IMR-90 (cell line): ENCODE results near the gene GPR160. TPM values are rescaled to one million over a fixed set of nuclear protein-coding genes. Genes with fewer than 3 reads are reported as not detected.

Experiments used
- ATAC-seq: fragments of 200-7000 bp; cut with Tn5 transposase; 2 replicates; pipeline ENCODE4 v1.9.1; 2020; ENCODE audit warnings: low read depth, mild to moderate bottlenecking, moderate library complexity
- BruUV-seq: library from RNA; stranded (reverse); fragments of 400-500 nt; replicated peaks from 2 replicates; lab custom pipeline; 2021; lab: Mats Ljungman, UMichigan
- CTCF ChIA-PET: fragments of 300-600 bp; formaldehyde crosslinking; extraction: SDS; loops from one replicate; lab custom pipeline; 2021; ENCODE audit warnings: antibody characterized with exemption; lab: Yijun Ruan, JAX
- POLR2A ChIA-PET: fragments of 300-600 bp; sonication (Branson Sonifier 250); formaldehyde crosslinking; loops from one replicate; lab custom pipeline; 2022; ENCODE audit warnings: antibody characterized with exemption; ENCODE audit not compliant: unreplicated experiment; lab: Charles Lee
- DNase-seq: peaks from one replicate; pipeline ENCODE4 v3.0.0; 2013
- H2AFZ ChIP-seq: replicated peaks from 2 replicates; pipeline ENCODE3; 2013; ENCODE audit warnings: low read length, mild to moderate bottlenecking; ENCODE audit not compliant: poor library complexity
- H2AK5ac ChIP-seq: 2 replicates; pipeline ENCODE4 v1.6.1; 2013; ENCODE audit warnings: low read depth, low read length, inconsistent platforms
- H2AK9ac ChIP-seq: replicated peaks from 2 replicates; pipeline ENCODE3; 2013; ENCODE audit warnings: mild to moderate bottlenecking, low read depth, low read length, moderate library complexity; ENCODE audit not compliant: poor library complexity
- H2BK120ac ChIP-seq: 2 replicates; pipeline ENCODE4 v1.6.1; 2013; ENCODE audit warnings: low read depth, low read length, inconsistent platforms
- H2BK15ac ChIP-seq: 3 replicates; pipeline ENCODE4 v1.6.1; 2013; ENCODE audit warnings: low read depth, low read length, inconsistent platforms
- H2BK20ac ChIP-seq: 2 replicates; pipeline ENCODE4 v1.6.1; 2013; ENCODE audit warnings: low read depth, mild to moderate bottlenecking, inconsistent platforms, low read length, moderate library complexity
- H2BK5ac ChIP-seq: 2 replicates; pipeline ENCODE4 v1.6.1; 2013; ENCODE audit warnings: mild to moderate bottlenecking, low read depth, low read length, inconsistent platforms; ENCODE audit not compliant: poor library complexity, severe bottlenecking
- H3K14ac ChIP-seq: replicated peaks from 2 replicates; pipeline ENCODE4 v1.6.1; 2013; ENCODE audit warnings: low read depth, low read length, inconsistent platforms
- H3K18ac ChIP-seq: 2 replicates; pipeline ENCODE4 v1.6.1; 2013; ENCODE audit warnings: low read depth, low read length, control low read depth
- H3K23ac ChIP-seq: 2 replicates; pipeline ENCODE4 v1.6.1; 2013; ENCODE audit warnings: low read depth, low read length, inconsistent platforms
- H3K27ac ChIP-seq: 2 replicates; pipeline ENCODE4 v1.5.1; 2013; ENCODE audit warnings: mild to moderate bottlenecking, control low read depth, low read length; ENCODE audit not compliant: insufficient read depth
- H3K27me3 ChIP-seq: 2 replicates; pipeline ENCODE4 v1.6.1; 2013; ENCODE audit warnings: low read length; ENCODE audit not compliant: control insufficient read depth, insufficient read depth
- H3K36me3 ChIP-seq: 2 replicates; pipeline ENCODE4 v1.6.1; 2013; ENCODE audit warnings: low read length, mixed read lengths; ENCODE audit not compliant: control insufficient read depth, insufficient read depth
- H3K4ac ChIP-seq: 2 replicates; pipeline ENCODE4 v1.6.1; 2013; ENCODE audit warnings: low read depth, low read length, inconsistent platforms
- H3K4me1 ChIP-seq: 2 replicates; pipeline ENCODE4 v1.6.1; 2013; ENCODE audit warnings: low read length, mixed read lengths; ENCODE audit not compliant: control insufficient read depth, insufficient read depth
- H3K4me2 ChIP-seq: 2 replicates; pipeline ENCODE4 v1.6.1; 2013; ENCODE audit warnings: low read depth, mild to moderate bottlenecking, control low read depth, low read length, moderate library complexity
- H3K4me3 ChIP-seq: 2 replicates; pipeline ENCODE4 v1.5.1; 2013; ENCODE audit warnings: low read depth, mild to moderate bottlenecking, control low read depth, low read length, moderate library complexity; ENCODE audit not compliant: insufficient read depth
- H3K56ac ChIP-seq: 2 replicates; pipeline ENCODE4 v1.6.1; 2013; ENCODE audit warnings: low read length, inconsistent platforms; ENCODE audit not compliant: insufficient read depth; ENCODE audit errors: extremely low read depth
- H3K79me1 ChIP-seq, 2 experiments: 2 replicates each; pipeline ENCODE4 v1.6.1; 2013; ENCODE audit warnings: low read length in 2 of 2, inconsistent platforms in 1 of 2, low read depth in 1 of 2
- H3K9ac ChIP-seq: 2 replicates; pipeline ENCODE4 v1.6.1; 2013; ENCODE audit warnings: low read depth, low read length, control low read depth
- H3K9me1 ChIP-seq: 2 replicates; pipeline ENCODE4 v1.6.1; 2013; ENCODE audit warnings: low read length, inconsistent platforms; ENCODE audit not compliant: insufficient read depth
- H3K9me3 ChIP-seq: 2 replicates; pipeline ENCODE4 v1.6.1; 2013; ENCODE audit warnings: low read length; ENCODE audit not compliant: control insufficient read depth, insufficient read depth
- H4K20me1 ChIP-seq: 2 replicates; pipeline ENCODE4 v1.6.1; 2013; ENCODE audit warnings: low read length, inconsistent platforms; ENCODE audit not compliant: insufficient read depth
- H4K5ac ChIP-seq: 2 replicates; pipeline ENCODE4 v1.6.1; 2013; ENCODE audit warnings: mild to moderate bottlenecking, low read depth, low read length, control low read depth
- H4K8ac ChIP-seq, 2 experiments: 2 replicates each; pipeline ENCODE4 v1.6.1; 2013; ENCODE audit warnings: low read depth in 2 of 2, low read length in 2 of 2, control low read depth in 1 of 2, inconsistent platforms in 1 of 2
- H4K91ac ChIP-seq: 2 replicates; pipeline ENCODE4 v1.6.1; 2013; ENCODE audit warnings: low read depth, low read length, inconsistent platforms; ENCODE audit not compliant: insufficient read depth
- BHLHE40 ChIP-seq: fragments of 150-350 bp; IDR thresholded peaks from 2 replicates; pipeline ENCODE4 v1.6.1; 2016; ENCODE audit warnings: mild to moderate bottlenecking, low read depth, low read length
- CEBPB ChIP-seq: IDR thresholded peaks from 2 replicates; pipeline ENCODE4 v1.6.1; 2012; ENCODE audit warnings: low read depth, low read length, improper control_type of control experiment
- CHD1 ChIP-seq: IDR thresholded peaks from 2 replicates; pipeline ENCODE4 v1.6.1; 2012; ENCODE audit warnings: low read depth, low read length, improper control_type of control experiment
- FOS ChIP-seq: fragments of 150-350 bp; IDR thresholded peaks from 2 replicates; pipeline ENCODE4 v1.6.1; 2016; ENCODE audit warnings: low read depth, low read length
- MAFK ChIP-seq: IDR thresholded peaks from 2 replicates; pipeline ENCODE4 v1.6.1; 2012; ENCODE audit warnings: low read depth, low read length, improper control_type of control experiment
- MAZ ChIP-seq: IDR thresholded peaks from 2 replicates; pipeline ENCODE4 v1.6.1; 2012; ENCODE audit warnings: low read depth, mild to moderate bottlenecking, low read length, improper control_type of control experiment, moderate library complexity, borderline replicate concordance
- MXI1 ChIP-seq: IDR thresholded peaks from 2 replicates; pipeline ENCODE4 v1.6.1; 2012; ENCODE audit warnings: low read depth, mild to moderate bottlenecking, low read length, moderate library complexity, borderline replicate concordance
- NFE2L2 ChIP-seq: fragments of 150-350 bp; IDR thresholded peaks from 2 replicates; pipeline ENCODE4 v1.6.1; 2016; ENCODE audit warnings: low read depth, mild to moderate bottlenecking, low read length
- POLR2A ChIP-seq: IDR thresholded peaks from 2 replicates; pipeline ENCODE4 v1.6.1; 2012; ENCODE audit warnings: mild to moderate bottlenecking, low read depth, low read length
- RAD21 ChIP-seq: IDR thresholded peaks from 2 replicates; pipeline ENCODE4 v1.6.1; 2012; ENCODE audit warnings: low read length, improper control_type of control experiment
- RCOR1 ChIP-seq: IDR thresholded peaks from 2 replicates; pipeline ENCODE4 v1.6.1; 2012; ENCODE audit warnings: mild to moderate bottlenecking, low read length, improper control_type of control experiment; ENCODE audit not compliant: insufficient replicate concordance
- RFX5 ChIP-seq: IDR thresholded peaks from 2 replicates; pipeline ENCODE4 v1.8.0; 2012; ENCODE audit warnings: low read depth, mild to moderate bottlenecking, low read length, moderate library complexity
- SMC3 ChIP-seq: fragments of 150-350 bp; IDR thresholded peaks from 2 replicates; pipeline ENCODE4 v1.6.1; 2016; ENCODE audit warnings: low read depth, mild to moderate bottlenecking, antibody characterized with exemption, low read length, moderate library complexity
- USF2 ChIP-seq: fragments of 150-350 bp; IDR thresholded peaks from 2 replicates; pipeline ENCODE4 v1.6.1; 2017; ENCODE audit warnings: mild to moderate bottlenecking, antibody characterized with exemption, low read length, low read depth
- WGBS, 2 experiments: methylation state at CpG; one replicate each; pipeline versions ENCODE4 v1.1.5 to v1.1.7; 2013; ENCODE audit warnings: missing lambda C conversion rate in 2 of 2; ENCODE audit not compliant: insufficient read length in 1 of 2; ENCODE audit errors: extremely low coverage in 2 of 2; 5-methylcytosine and 5-hydroxymethylcytosine counted together
- dilution Hi-C: fragments of 300-500 bp; cut with HindIII; formaldehyde crosslinking; loops from one replicate; pipeline ENCODE4 v1.14.3; 2018; ENCODE audit warnings: low sequenced_read_pairs; ENCODE audit not compliant: unreplicated experiment
- in situ Hi-C: fragments of 300-500 bp; cut with MboI; formaldehyde crosslinking; loops from 3 replicates; pipeline ENCODE4 v1.14.3; 2019; ENCODE audit warnings: low sequenced_read_pairs, inconsistent platforms, mixed read lengths
- intact Hi-C: fragments of 100-400 bp; cut with micrococcal nuclease; formaldehyde crosslinking; loops from 2 replicates; pipeline ENCODE4 v1.10.0; 2022
- polyA plus RNA-seq, 3 experiments: library from polyadenylated mRNA; depleted of rRNA; stranded (reverse); fragments of >200 nt; gene quantifications; 2 replicates each; pipeline ENCODE4 v1.2.3, GENCODE V29; 2012; ENCODE audit warnings: low replicate concordance in 1 of 3
- total RNA-seq: library from RNA; depleted of rRNA; stranded (reverse); fragments of >200 nt; gene quantifications from 2 replicates; pipeline ENCODE4 v1.2.3, GENCODE V29; 2012
- TF ChIP-seq, protein P1 (sequence below): conservative IDR thresholded peaks from 2 replicates; pipeline ENCODE4 v1.5.1; 2012; ENCODE audit warnings: mild to moderate bottlenecking, low read depth, low read length, improper control_type of control experiment
- TF ChIP-seq, protein P2 (sequence below): fragments of 150-350 bp; IDR thresholded peaks from 2 replicates; pipeline ENCODE4 v1.6.1; 2016; ENCODE audit warnings: low read depth, mild to moderate bottlenecking, low read length, moderate library complexity, borderline replicate concordance

Gene GPR160
- total and polyA plus RNA-seq, 2 of the 4 experiments (the other 2 are of a cell fraction) = 0.09 to 0.18 TPM

- CTCF ChIA-PET = no interaction called here
- Histone ChIP-seq H3K27ac (no peak overlapping the region), H2BK120ac (no peak overlapping the region), H4K5ac (no peak overlapping the region), H4K8ac (no peak overlapping the region), H3K9ac (no peak overlapping the region), H3K9me1 (no peaks in the 10 kb centered on the region), H2AK9ac (no peak overlapping the region), H3K18ac (no peak overlapping the region), H3K27me3 (no peaks in the 10 kb centered on the region), H3K23ac (no peak overlapping the region), H4K91ac (no peak overlapping the region), H3K4me2 (no peak overlapping the region), H3K4me3 (no peak overlapping the region), H3K56ac (no peak overlapping the region), H2BK15ac (no peak overlapping the region), H3K4ac (no peak overlapping the region), H3K79me1 (no peaks in the 10 kb centered on the region), H2BK20ac (no peak overlapping the region), H2AFZ (no peak overlapping the region), H2AK5ac (no peak overlapping the region), H3K36me3 (peaks cover 7% of the 10 kb centered on the region), H2BK5ac (no peak overlapping the region), H3K14ac (no peak overlapping the region), H3K4me1 (peaks cover 1% of the 10 kb centered on the region; the same call in 1 of the 2 replicates), H3K9me3 (no peaks in the 10 kb centered on the region), H4K20me1 (no peaks in the 10 kb centered on the region)
- intact Hi-C loops = no loop called here
- no TSS peak for BruUV-seq
- ATAC-seq = peak; percentile 61
- peak; percentile 72 for DNase-seq
- no CpG with 5 or more reads among the region's 1 CpG for WGBS, 2 experiments
- in situ Hi-C loops = no loop called here
- POLR2A ChIA-PET = interaction anchor here (0.6 kb wide), 1 partner anchor 587 kb away, joined by 3 read pairs; no protein-coding TSS in a partner anchor
- dilution Hi-C loops = no loop called here
- no peak for TF ChIP-seq USF2
- TF ChIP-seq BHLHE40 = no peak
- no peak for TF ChIP-seq POLR2A
- TF ChIP-seq MAFK = no peak
- no peak for TF ChIP-seq SMC3
- no peak for TF ChIP-seq MXI1
- no peak for TF ChIP-seq CHD1
- no peak for TF ChIP-seq FOS
- TF ChIP-seq RFX5 = no peak
- no peak for TF ChIP-seq RCOR1
- TF ChIP-seq, protein P1, sequence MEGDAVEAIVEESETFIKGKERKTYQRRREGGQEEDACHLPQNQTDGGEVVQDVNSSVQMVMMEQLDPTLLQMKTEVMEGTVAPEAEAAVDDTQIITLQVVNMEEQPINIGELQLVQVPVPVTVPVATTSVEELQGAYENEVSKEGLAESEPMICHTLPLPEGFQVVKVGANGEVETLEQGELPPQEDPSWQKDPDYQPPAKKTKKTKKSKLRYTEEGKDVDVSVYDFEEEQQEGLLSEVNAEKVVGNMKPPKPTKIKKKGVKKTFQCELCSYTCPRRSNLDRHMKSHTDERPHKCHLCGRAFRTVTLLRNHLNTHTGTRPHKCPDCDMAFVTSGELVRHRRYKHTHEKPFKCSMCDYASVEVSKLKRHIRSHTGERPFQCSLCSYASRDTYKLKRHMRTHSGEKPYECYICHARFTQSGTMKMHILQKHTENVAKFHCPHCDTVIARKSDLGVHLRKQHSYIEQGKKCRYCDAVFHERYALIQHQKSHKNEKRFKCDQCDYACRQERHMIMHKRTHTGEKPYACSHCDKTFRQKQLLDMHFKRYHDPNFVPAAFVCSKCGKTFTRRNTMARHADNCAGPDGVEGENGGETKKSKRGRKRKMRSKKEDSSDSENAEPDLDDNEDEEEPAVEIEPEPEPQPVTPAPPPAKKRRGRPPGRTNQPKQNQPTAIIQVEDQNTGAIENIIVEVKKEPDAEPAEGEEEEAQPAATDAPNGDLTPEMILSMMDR = no peak
- TF ChIP-seq RAD21 = no peak
- no peak for TF ChIP-seq CEBPB
- TF ChIP-seq, protein P2, sequence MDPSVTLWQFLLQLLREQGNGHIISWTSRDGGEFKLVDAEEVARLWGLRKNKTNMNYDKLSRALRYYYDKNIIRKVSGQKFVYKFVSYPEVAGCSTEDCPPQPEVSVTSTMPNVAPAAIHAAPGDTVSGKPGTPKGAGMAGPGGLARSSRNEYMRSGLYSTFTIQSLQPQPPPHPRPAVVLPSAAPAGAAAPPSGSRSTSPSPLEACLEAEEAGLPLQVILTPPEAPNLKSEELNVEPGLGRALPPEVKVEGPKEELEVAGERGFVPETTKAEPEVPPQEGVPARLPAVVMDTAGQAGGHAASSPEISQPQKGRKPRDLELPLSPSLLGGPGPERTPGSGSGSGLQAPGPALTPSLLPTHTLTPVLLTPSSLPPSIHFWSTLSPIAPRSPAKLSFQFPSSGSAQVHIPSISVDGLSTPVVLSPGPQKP = no peak
- no peak for TF ChIP-seq NFE2L2
- no peak for TF ChIP-seq MAZ
These were observed 43.4 kb downstream of the GPR160 start for GRCh38 chr3:170081079-170081741.
